RWPE2 (cell line): Measurements from ENCODE around the gene KPNA4.

Experiments
- ATAC-seq: fragments of 200-7000 bp; cut with Tn5 transposase; 3 replicates; pipeline ENCODE4 v1.9.1; 2021; ENCODE audit warnings: low read depth
- DNase-seq: peaks from one replicate; pipeline ENCODE4 v3.0.0-alpha.2; 2020; ENCODE audit warnings: low spot score
- H3K27ac ChIP-seq: fragments of 450-650 bp; 2 replicates; pipeline ENCODE4 v1.5.1; 2017; ENCODE audit warnings: mild to moderate bottlenecking; ENCODE audit not compliant: poor library complexity, severe bottlenecking
- H3K27me3 ChIP-seq: fragments of 250-450 bp; sonication (Bioruptor Pico); 2 replicates; pipeline ENCODE4 v1.5.1; 2021; ENCODE audit warnings: mild to moderate bottlenecking, moderate library complexity; ENCODE audit not compliant: insufficient read depth, poor library complexity, severe bottlenecking
- H3K36me3 ChIP-seq: fragments of 250-450 bp; sonication (Bioruptor Pico); 2 replicates; pipeline ENCODE4 v1.5.1; 2020; ENCODE audit warnings: low read depth, mild to moderate bottlenecking, moderate library complexity
- H3K4me1 ChIP-seq: fragments of 250-450 bp; sonication (Bioruptor Pico); 2 replicates; pipeline ENCODE4 v1.5.1; 2021; ENCODE audit warnings: mild to moderate bottlenecking, moderate library complexity; ENCODE audit not compliant: insufficient read depth, poor library complexity, severe bottlenecking
- H3K4me3 ChIP-seq: fragments of 250-450 bp; sonication (Bioruptor Pico); 2 replicates; pipeline ENCODE4 v1.5.1; 2021; ENCODE audit warnings: mild to moderate bottlenecking, moderate library complexity; ENCODE audit not compliant: severe bottlenecking
- H3K9me3 ChIP-seq: fragments of 250-450 bp; sonication (Bioruptor Pico); 2 replicates; pipeline ENCODE4 v1.5.1; 2021; ENCODE audit warnings: mild to moderate bottlenecking, moderate library complexity; ENCODE audit not compliant: severe bottlenecking
- CTCF ChIP-seq: fragments of 450-650 bp; IDR thresholded peaks from one replicate; pipeline ENCODE4 v1.5.1; 2017; ENCODE audit warnings: mild to moderate bottlenecking, moderate library complexity; ENCODE audit not compliant: poor library complexity, severe bottlenecking

Gene KPNA4

GRCh38 chr3:160449636-160450598 is 115.5 kb downstream of the KPNA4 start, which contains the start of gene TRIM59:
Gene TRIM59 (minus strand): TSS chr3:160449786. CDS start chr3:160439183, 10,603 bp downstream.
- peaks cover 34% of the 10 kb centered on the region for H3K36me3 ChIP-seq
- H3K4me1 ChIP-seq: peaks cover 24% of the 10 kb centered on the region
- peak; percentile 9 for TF ChIP-seq CTCF
- no peaks in the 10 kb centered on the region for H3K9me3 ChIP-seq
- H3K27ac ChIP-seq: peak within 1 kb of the TSS; percentile 87
- peak; percentile 89 for ATAC-seq
- H3K27me3 ChIP-seq: no peaks in the 10 kb centered on the region
- H3K4me3 ChIP-seq: peak within 1 kb of the TSS; percentile 62
- peak; percentile 97 for DNase-seq

- peaks cover 24% of the 10 kb centered on the region for H3K4me1 ChIP-seq
- ATAC-seq (peak; percentile 62), DNase-seq (peak; percentile 68)
- H3K4me3 ChIP-seq: peak overlapping the region; percentile 62
- H3K36me3 ChIP-seq: peaks cover 42% of the 10 kb centered on the region
- peak overlapping the region; percentile 87 for H3K27ac ChIP-seq
- no peak for TF ChIP-seq CTCF
- H3K27me3 ChIP-seq: no peaks in the 10 kb centered on the region
- no peaks in the 10 kb centered on the region for H3K9me3 ChIP-seq
Observed at GRCh38 chr3:160448845-160449635, 116.3 kb downstream of the KPNA4 start.

GRCh38 chr3:160447544-160447943 is 117.8 kb downstream of the KPNA4 start:
- peaks cover 27% of the 10 kb centered on the region for H3K4me1 ChIP-seq
- no peaks in the 10 kb centered on the region for H3K9me3 ChIP-seq
- H3K27ac ChIP-seq: peak overlapping the region; percentile 87
- ATAC-seq (no peak), DNase-seq (no peak)
- H3K4me3 ChIP-seq: peak overlapping the region; percentile 62
- H3K27me3 ChIP-seq: no peaks in the 10 kb centered on the region
- TF ChIP-seq CTCF: no peak
- H3K36me3 ChIP-seq: peaks cover 57% of the 10 kb centered on the region

- Histone ChIP-seq H3K27ac (no peak overlapping the region), H3K9me3 (no peaks in the 10 kb centered on the region), H3K4me1 (peaks cover 27% of the 10 kb centered on the region), H3K27me3 (no peaks in the 10 kb centered on the region), H3K36me3 (peaks cover 58% of the 10 kb centered on the region), H3K4me3 (no peak overlapping the region)
- TF ChIP-seq CTCF: no peak
- ATAC-seq: no peak
- no peak for DNase-seq
Observed at GRCh38 chr3:160446522-160447056, 118.8 kb downstream of the KPNA4 start.
